OCI-LY3 (cell line): ENCODE measurements around the gene HINT1.
"Not testable (repeated sequence)": the region's sequence is repeated elsewhere in the genome, so short reads cannot be mapped to it uniquely, and the experiment has no call there.

Source experiments
- H2AFZ ChIP-seq: fragments of 200-600, 300-600 bp; shearing (Covaris generic); 2 replicates; pipeline ENCODE4 v1.6.0; 2014; ENCODE audit warnings: antibody characterized with exemption, low read depth, low read length
- H3K27ac ChIP-seq: fragments of 200-600, 300-600 bp; sonication (generic); 2 replicates; pipeline ENCODE4 v1.5.1; 2014; ENCODE audit warnings: mild to moderate bottlenecking, low read length, moderate library complexity, mixed read lengths
- H3K27me3 ChIP-seq: fragments of 200-600, 300-600 bp; sonication (generic); 2 replicates; pipeline ENCODE4 v1.6.1; 2014; ENCODE audit warnings: low read depth, low read length, mixed read lengths
- H3K36me3 ChIP-seq: fragments of 200-600, 300-600 bp; sonication (generic); replicated peaks from 2 replicates; pipeline ENCODE3; 2014; ENCODE audit warnings: low read depth, low read length, mixed read lengths
- H3K4me1 ChIP-seq: fragments of 300-600, 200-600 bp; sonication (generic); 2 replicates; pipeline ENCODE4 v1.6.1; 2014; ENCODE audit warnings: low read length, mixed read lengths
- H3K4me2 ChIP-seq: fragments of 200-600, 300-600 bp; sonication (generic); 2 replicates; pipeline ENCODE4 v1.6.1; 2014; ENCODE audit warnings: low read length, mixed read lengths
- H3K4me3 ChIP-seq: fragments of 300-600, 200-600 bp; sonication (generic); 2 replicates; pipeline ENCODE4 v1.5.1; 2014; ENCODE audit warnings: antibody characterized with exemption, mild to moderate bottlenecking, low read length, moderate library complexity
- H3K79me2 ChIP-seq: fragments of 300-600, 200-600 bp; shearing (Covaris generic); 2 replicates; pipeline ENCODE4 v1.6.1; 2014; ENCODE audit warnings: mild to moderate bottlenecking, low read length, mixed read lengths
- H3K9ac ChIP-seq: fragments of 300-600, 200-600 bp; shearing (Covaris generic); 2 replicates; pipeline ENCODE4 v1.6.0; 2014; ENCODE audit warnings: mild to moderate bottlenecking, low read length, moderate library complexity
- H3K9me3 ChIP-seq: fragments of 200-600, 300-600 bp; shearing (Covaris generic); 2 replicates; pipeline ENCODE4 v1.6.1; 2014; ENCODE audit warnings: low read length, mixed read lengths; ENCODE audit not compliant: insufficient read depth
- H4K20me1 ChIP-seq: fragments of 200-600, 300-600 bp; sonication (generic); 2 replicates; pipeline ENCODE4 v1.6.1; 2016; ENCODE audit warnings: low read length, mixed read lengths; ENCODE audit not compliant: insufficient read depth
- EZH2phosphoT487 ChIP-seq: fragments of 200-600 bp; shearing (Covaris generic); IDR thresholded peaks from 2 replicates; pipeline ENCODE4 v1.6.1; 2018; ENCODE audit warnings: antibody characterized with exemption, mixed run types, low read depth
- TF ChIP-seq, protein P1 (sequence below): fragments of 200-600, 300-600 bp; sonication (generic); IDR thresholded peaks from 2 replicates; pipeline ENCODE4 v1.5.1; 2014; ENCODE audit warnings: antibody characterized with exemption, low read length, low read depth

HINT1 gene

DNA sequence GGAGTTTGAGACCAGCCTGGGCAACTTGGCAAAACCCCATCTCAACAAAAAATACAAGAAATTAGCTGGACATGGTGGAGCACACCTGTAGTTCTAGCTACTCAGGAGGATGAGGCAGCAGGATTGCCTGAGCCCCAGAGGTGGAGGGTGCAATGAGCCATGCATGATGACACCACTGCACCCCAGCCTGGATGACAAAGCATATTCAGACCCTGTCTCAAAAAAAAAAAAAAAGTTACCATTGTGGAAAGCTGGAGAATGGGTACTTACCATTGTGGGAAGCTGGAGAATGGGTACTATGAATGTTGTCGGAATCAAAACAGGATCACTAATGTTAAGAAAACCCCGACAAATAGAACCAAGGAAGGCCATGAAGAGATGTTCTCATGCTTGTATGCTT lies 25.7 kb downstream of the HINT1 start:
- H3K4me1 ChIP-seq, result no peaks in the 10 kb centered on the region
- no peak overlapping the region for H3K4me2 ChIP-seq
- no peak overlapping the region for H3K9ac ChIP-seq
- no peak overlapping the region for H2AFZ ChIP-seq
- no peaks in the 10 kb centered on the region for H3K36me3 ChIP-seq
- no peaks in the 10 kb centered on the region for H3K9me3 ChIP-seq
- no peaks in the 10 kb centered on the region for H3K27me3 ChIP-seq
- H3K4me3 ChIP-seq, result no peak overlapping the region
- TF ChIP-seq EZH2phosphoT487, result no peak
- TF ChIP-seq, protein P1, sequence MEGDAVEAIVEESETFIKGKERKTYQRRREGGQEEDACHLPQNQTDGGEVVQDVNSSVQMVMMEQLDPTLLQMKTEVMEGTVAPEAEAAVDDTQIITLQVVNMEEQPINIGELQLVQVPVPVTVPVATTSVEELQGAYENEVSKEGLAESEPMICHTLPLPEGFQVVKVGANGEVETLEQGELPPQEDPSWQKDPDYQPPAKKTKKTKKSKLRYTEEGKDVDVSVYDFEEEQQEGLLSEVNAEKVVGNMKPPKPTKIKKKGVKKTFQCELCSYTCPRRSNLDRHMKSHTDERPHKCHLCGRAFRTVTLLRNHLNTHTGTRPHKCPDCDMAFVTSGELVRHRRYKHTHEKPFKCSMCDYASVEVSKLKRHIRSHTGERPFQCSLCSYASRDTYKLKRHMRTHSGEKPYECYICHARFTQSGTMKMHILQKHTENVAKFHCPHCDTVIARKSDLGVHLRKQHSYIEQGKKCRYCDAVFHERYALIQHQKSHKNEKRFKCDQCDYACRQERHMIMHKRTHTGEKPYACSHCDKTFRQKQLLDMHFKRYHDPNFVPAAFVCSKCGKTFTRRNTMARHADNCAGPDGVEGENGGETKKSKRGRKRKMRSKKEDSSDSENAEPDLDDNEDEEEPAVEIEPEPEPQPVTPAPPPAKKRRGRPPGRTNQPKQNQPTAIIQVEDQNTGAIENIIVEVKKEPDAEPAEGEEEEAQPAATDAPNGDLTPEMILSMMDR, result no peak
- H4K20me1 ChIP-seq, result no peaks in the 10 kb centered on the region
- no peaks in the 10 kb centered on the region for H3K79me2 ChIP-seq
- no peak overlapping the region for H3K27ac ChIP-seq

DNA sequence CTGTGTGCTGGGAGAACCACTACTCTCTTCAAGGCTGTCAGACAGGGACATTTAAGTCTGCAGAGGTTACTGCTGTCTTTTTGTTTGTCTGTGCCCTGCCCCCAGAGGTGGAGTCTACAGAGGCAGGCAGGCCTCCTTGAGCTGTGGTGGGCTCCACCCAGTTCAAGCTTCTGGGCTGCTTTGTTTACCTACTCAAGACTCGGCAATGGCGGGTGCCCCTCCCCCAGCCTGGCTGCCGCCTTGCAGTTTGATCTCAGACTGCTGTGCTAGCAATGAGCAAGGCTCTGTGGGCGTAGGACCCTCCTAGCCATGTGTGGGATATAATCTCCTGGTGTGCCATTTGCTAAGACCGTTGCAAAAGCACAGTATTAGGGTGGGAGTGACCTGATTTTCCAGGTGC lies 26.6 kb downstream of the HINT1 start:
- H3K4me2 ChIP-seq, H3K4me1 ChIP-seq, H3K9ac ChIP-seq, H3K9me3 ChIP-seq, H3K79me2 ChIP-seq, H3K36me3 ChIP-seq, H3K27ac ChIP-seq, H3K4me3 ChIP-seq, H3K27me3 ChIP-seq, H2AFZ ChIP-seq, H4K20me1 ChIP-seq: not testable (repeated sequence)

DNA sequence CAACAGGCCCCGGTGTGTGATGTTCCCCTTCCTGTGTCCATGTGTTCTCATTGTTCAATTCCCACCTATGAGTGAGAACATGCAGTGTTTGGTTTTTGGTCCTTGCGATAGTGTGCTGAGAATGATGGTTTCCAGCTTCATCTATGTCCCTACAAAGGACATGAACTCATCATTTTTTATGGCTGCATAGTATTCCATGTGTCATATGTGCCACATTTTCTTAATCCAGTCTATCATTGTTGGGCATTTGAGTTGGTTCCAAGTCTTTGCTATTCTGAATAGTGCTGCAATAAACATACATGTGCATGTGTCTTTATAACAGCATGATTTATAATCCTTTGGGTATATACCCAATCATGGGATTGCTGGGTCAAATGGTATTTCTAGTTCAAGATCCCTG lies 32.0 kb downstream of the HINT1 start:
- not testable (repeated sequence) for H3K27me3 ChIP-seq, H4K20me1 ChIP-seq, H3K4me2 ChIP-seq, H2AFZ ChIP-seq, H3K9me3 ChIP-seq, H3K4me1 ChIP-seq, H3K79me2 ChIP-seq, H3K27ac ChIP-seq, H3K36me3 ChIP-seq, H3K4me3 ChIP-seq, H3K9ac ChIP-seq

DNA sequence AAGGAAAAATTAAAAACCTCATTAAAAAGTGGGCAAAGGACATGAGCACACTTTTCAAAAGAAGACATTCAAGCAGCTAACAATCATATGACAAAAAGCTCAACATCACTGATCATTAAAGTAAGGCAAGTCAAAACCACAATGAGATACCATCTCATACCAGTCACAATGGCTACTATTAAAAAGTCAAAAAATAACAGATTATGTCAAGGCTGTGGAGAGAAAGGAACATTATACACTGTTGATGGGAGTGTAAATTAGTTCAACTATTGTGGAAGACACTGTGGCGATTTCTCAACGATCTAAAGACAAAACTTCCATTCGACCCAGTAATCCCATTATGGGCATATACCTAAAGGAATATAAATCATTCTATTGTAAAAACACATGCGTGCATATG lies 35.8 kb downstream of the HINT1 start:
- H3K36me3 ChIP-seq, result no peaks in the 10 kb centered on the region
- 0 out of 2 replicates have a peak, but pooled peaks cover 3% of the 10 kb centered on the region for H3K4me1 ChIP-seq
- H3K9ac ChIP-seq, result no peak overlapping the region
- H3K4me2 ChIP-seq, result no peak overlapping the region
- no peaks in the 10 kb centered on the region for H3K9me3 ChIP-seq
- no peak overlapping the region for H3K4me3 ChIP-seq
- no peaks in the 10 kb centered on the region for H3K27me3 ChIP-seq
- H3K27ac ChIP-seq, result no peak overlapping the region
- no peak for TF ChIP-seq EZH2phosphoT487
- TF ChIP-seq, protein P1, result no peak
- H2AFZ ChIP-seq, result no peak overlapping the region
- no peaks in the 10 kb centered on the region for H3K79me2 ChIP-seq
- H4K20me1 ChIP-seq, result no peaks in the 10 kb centered on the region

DNA sequence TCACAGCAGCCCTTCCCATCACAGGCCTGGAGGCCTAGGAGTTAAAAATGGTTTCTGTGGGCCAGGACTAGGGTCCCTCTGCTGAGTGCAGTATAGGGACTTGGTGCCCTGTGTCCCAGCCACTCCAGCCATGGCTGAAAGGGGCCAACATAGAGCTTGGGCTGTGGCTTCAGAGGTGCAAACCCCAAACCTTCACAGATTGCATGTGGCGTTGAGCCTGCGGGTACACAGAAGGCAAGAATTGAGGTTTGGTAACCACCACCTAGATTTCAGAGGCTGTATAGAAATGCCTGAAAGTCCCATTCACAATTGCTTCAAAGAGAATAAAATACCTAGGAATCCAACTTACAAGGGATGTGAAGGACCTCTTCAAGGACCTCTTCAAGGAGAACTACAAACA lies 37.8 kb downstream of the HINT1 start:
- H3K9me3 ChIP-seq, H3K79me2 ChIP-seq, H3K4me3 ChIP-seq, H3K36me3 ChIP-seq, H3K27ac ChIP-seq, H3K4me2 ChIP-seq, H3K4me1 ChIP-seq, H3K9ac ChIP-seq, H3K27me3 ChIP-seq, H2AFZ ChIP-seq, H4K20me1 ChIP-seq: not testable (repeated sequence)

DNA sequence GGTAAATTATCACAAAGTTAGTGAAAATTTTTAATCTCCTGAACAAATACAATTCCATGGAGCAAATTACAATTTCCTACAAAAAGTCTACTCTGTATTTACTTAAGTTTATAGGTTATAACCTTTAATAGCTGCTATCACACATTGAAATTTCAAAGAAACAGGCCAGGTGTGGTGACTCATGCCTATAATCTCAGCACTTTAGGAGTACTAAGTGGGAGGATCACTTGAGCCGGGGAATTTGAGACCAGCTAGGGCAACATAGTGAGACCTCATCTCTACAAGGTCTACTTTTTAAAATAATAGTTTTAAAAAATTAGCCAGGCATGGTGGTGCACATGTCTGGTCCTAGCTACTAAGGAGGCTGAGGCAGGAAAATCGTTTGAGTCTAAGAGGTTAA lies 50.3 kb downstream of the HINT1 start:
- TF ChIP-seq EZH2phosphoT487, result no peak
- TF ChIP-seq, protein P1, result no peak
- Histone ChIP-seq H3K36me3 (no peaks in the 10 kb centered on the region), H3K9me3 (no peaks in the 10 kb centered on the region)

More for the DNA sequence above, 50.3 kb downstream of the HINT1 start:
- Histone ChIP-seq H2AFZ (no peak overlapping the region), H3K27me3 (no peaks in the 10 kb centered on the region), H3K4me3 (no peak overlapping the region), H3K4me2 (no peak overlapping the region), H3K4me1 (no peaks in the 10 kb centered on the region), H4K20me1 (no peaks in the 10 kb centered on the region), H3K27ac (no peak overlapping the region), H3K79me2 (no peaks in the 10 kb centered on the region), H3K9ac (no peak overlapping the region)
